ENCODE results near the gene LIPK.
A peak's percentile ranks its signal among the peaks of the same experiment; 100 is the strongest.

The LIPK gene

DNA sequence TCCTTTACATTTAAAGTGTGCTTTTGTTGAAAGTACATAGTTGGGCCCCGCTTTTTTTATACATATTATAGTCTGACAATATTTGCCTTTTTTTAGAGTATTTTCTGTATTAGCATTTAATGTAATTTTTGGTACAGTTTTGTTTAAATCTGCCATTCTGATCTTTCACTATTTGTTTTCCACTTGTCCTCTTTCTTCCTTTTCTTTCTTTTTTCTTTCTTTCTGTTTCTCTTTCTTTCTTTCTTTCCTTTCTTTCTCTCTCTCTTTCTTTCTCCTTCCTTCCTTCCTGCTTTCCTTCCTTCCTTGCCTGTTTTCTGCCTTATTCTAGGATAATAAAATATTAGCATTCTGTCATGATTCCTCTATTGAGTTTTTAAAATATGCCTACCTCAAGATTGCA lies 9.5 kb downstream of the LIPK start:
- no peak for DNase-seq (ENCODE audit: low read depth)
- TF ChIP-seq, protein P1, sequence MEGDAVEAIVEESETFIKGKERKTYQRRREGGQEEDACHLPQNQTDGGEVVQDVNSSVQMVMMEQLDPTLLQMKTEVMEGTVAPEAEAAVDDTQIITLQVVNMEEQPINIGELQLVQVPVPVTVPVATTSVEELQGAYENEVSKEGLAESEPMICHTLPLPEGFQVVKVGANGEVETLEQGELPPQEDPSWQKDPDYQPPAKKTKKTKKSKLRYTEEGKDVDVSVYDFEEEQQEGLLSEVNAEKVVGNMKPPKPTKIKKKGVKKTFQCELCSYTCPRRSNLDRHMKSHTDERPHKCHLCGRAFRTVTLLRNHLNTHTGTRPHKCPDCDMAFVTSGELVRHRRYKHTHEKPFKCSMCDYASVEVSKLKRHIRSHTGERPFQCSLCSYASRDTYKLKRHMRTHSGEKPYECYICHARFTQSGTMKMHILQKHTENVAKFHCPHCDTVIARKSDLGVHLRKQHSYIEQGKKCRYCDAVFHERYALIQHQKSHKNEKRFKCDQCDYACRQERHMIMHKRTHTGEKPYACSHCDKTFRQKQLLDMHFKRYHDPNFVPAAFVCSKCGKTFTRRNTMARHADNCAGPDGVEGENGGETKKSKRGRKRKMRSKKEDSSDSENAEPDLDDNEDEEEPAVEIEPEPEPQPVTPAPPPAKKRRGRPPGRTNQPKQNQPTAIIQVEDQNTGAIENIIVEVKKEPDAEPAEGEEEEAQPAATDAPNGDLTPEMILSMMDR (conservative IDR thresholded peaks at IDR 0.05; ENCODE audit: control insufficient read depth, insufficient read depth, low read depth, low read length) = no peak
- H3K4me3 ChIP-seq (ENCODE audit: control insufficient read depth, low read depth, low read length) = no peak overlapping the region

DNA sequence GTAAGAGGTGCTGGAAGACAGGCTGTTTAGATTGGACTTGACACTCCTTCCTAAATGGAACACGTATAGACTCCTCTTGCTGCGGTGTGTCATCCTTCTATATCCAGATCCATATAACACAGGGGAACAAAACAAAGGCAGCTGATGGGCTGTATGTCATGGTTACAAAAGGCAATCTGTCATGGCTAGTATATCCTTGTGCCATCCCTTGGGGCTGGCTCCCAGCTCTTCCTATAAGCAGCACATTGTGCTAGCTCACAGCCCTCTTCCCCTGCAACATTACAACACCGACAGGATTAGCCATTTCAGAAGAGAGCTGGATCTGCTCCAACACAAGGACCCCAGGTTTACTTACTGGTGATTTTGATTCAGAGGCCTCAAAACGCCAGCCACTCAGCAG lies 15.3 kb downstream of the LIPK start:
- no peak for DNase-seq (ENCODE audit: low read depth)
- no peak overlapping the region for H3K4me3 ChIP-seq (ENCODE audit: control insufficient read depth, low read depth, low read length)
- TF ChIP-seq, protein P1 (conservative IDR thresholded peaks at IDR 0.05; ENCODE audit: control insufficient read depth, insufficient read depth, low read depth, low read length) = no peak

DNA sequence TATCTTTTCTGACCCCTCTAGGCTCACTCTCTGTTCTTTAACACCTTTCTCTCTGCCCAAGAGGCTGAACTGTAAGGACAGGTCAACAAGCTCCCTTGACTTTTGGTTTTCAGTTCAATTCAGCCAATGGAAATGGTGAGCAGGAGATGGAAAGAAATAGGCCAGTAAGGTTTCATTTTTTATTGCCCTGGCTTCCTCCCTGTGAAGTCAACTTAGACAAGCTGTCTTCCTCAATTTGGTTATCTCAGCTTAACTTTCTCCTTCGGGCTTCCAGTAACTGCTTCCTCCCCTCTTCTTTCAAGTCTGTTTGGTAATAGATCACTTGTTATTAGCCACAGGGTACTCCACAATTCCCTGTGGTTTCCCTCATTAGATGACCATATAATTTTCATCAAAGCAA lies 19.7 kb downstream of the LIPK start:
- no peak overlapping the region for H3K4me3 ChIP-seq (ENCODE audit: control insufficient read depth, low read depth, low read length)
- TF ChIP-seq, protein P1 (conservative IDR thresholded peaks at IDR 0.05; ENCODE audit: control insufficient read depth, insufficient read depth, low read depth, low read length) = no peak

GRCh38 chr10:88728107-88728763 lies 22.2 kb downstream of the LIPK start:
- TF ChIP-seq, protein P1 (conservative IDR thresholded peaks at IDR 0.05; ENCODE audit: control insufficient read depth, insufficient read depth, low read depth, low read length) = peak; percentile 40
- DNase-seq (ENCODE audit: low read depth) = peak; percentile 36

More for the DNA sequence above, 19.7 kb downstream of the LIPK start:
- no peak for DNase-seq (ENCODE audit: low read depth)

GRCh38 chr10:88730864-88731263 lies 24.8 kb downstream of the LIPK start:
- no peak for DNase-seq (ENCODE audit: low read depth)
- TF ChIP-seq, protein P1 (conservative IDR thresholded peaks at IDR 0.05; ENCODE audit: control insufficient read depth, insufficient read depth, low read depth, low read length) = no peak
- no peak overlapping the region for H3K4me3 ChIP-seq (ENCODE audit: control insufficient read depth, low read depth, low read length)

More at GRCh38 chr10:88728107-88728763, 22.2 kb downstream of the LIPK start:
- no peak overlapping the region for H3K4me3 ChIP-seq (ENCODE audit: control insufficient read depth, low read depth, low read length)

DNA sequence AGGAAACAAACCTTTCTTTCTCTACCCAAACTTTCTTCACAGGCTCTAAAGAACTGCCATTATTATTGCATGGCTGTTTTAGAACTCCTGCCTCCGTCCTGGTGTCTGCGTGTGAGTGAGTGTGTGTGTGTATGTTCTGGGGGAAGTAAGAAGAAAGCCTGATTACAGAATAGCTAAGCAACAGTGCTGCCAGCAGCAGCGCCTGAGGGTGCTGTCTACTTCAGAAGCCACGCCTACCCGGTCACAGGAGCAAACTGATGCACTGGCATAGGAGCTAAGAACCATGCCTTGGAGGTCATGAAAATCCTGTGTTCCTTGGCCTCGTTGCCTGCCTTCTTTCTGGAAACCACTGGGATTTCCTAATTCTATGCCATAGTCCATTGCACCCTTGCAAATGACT lies 25.2 kb downstream of the LIPK start:
- no peak overlapping the region for H3K4me3 ChIP-seq (ENCODE audit: control insufficient read depth, low read depth, low read length)
- TF ChIP-seq, protein P1 (conservative IDR thresholded peaks at IDR 0.05; ENCODE audit: control insufficient read depth, insufficient read depth, low read depth, low read length) = no peak
- no peak for DNase-seq (ENCODE audit: low read depth)

Measured in fibroblast of mammary gland (primary cell).